Cardiac fibroblast (primary cell): ENCODE measurements around the gene ADAMTS17.

Experiments
- DNase-seq, 2 donors: peaks; one replicate each; pipeline versions ENCODE4 v3.0.0 to v3.0.0-alpha.2; 2010; ENCODE audit warnings: low read depth in 2 of 2
- H3K4me3 ChIP-seq, 2 donors: replicated peaks in 1 of 2; 1 replicate in 1 of 2; 2 replicates in 1 of 2; pipeline ENCODE4 v1.5.1; 2011; ENCODE audit warnings: low read depth in 2 of 2, low read length in 2 of 2, mild to moderate bottlenecking in 2 of 2, moderate library complexity in 1 of 2
- TF ChIP-seq, protein P1 (sequence below): IDR thresholded peaks from one replicate; pipeline ENCODE4 v1.5.1; 2011; ENCODE audit warnings: low read depth, mild to moderate bottlenecking, low read length, inconsistent platforms

Gene ADAMTS17

DNA sequence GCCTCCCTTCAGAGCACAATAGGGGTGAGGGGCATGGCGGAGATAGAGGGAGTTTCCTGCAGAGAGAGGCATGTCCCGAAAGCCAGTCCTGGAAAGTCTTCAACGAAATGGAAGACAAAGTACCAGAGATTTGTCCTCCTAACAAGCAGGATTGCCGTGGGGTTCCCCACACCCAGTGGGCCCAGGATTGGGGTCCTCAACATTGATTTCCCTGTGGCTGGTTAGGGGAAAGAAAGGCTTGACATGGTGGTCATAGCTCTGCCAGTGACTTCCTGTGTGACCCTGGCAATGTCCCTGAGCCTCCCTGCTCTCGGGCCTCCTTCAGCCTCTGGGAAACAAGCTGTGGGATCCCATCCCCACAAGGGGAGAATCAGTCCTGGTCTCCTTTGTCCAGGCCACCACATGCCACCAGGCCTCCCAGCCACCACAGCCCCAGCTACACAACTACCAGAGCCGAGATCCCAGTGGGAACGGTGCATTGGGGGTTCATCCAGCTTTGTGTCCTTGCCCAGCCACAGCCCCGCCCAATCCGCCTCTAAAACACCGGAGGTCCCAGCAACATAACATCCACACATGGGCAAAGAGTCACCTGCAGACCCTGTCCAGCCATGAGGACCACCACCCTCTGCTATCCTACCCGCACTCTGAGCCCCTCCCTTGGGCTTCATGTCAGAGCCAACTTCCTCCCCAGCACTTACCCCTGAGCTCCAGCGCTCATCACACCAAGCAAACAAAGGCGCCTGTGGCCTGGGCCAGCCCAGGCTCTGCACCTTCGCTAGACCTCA lies 63.0 kb downstream of the ADAMTS17 start:
- DNase-seq = no peak
- H3K4me3 ChIP-seq = no peak overlapping the region
- TF ChIP-seq, protein P1, sequence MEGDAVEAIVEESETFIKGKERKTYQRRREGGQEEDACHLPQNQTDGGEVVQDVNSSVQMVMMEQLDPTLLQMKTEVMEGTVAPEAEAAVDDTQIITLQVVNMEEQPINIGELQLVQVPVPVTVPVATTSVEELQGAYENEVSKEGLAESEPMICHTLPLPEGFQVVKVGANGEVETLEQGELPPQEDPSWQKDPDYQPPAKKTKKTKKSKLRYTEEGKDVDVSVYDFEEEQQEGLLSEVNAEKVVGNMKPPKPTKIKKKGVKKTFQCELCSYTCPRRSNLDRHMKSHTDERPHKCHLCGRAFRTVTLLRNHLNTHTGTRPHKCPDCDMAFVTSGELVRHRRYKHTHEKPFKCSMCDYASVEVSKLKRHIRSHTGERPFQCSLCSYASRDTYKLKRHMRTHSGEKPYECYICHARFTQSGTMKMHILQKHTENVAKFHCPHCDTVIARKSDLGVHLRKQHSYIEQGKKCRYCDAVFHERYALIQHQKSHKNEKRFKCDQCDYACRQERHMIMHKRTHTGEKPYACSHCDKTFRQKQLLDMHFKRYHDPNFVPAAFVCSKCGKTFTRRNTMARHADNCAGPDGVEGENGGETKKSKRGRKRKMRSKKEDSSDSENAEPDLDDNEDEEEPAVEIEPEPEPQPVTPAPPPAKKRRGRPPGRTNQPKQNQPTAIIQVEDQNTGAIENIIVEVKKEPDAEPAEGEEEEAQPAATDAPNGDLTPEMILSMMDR = no peak

DNA sequence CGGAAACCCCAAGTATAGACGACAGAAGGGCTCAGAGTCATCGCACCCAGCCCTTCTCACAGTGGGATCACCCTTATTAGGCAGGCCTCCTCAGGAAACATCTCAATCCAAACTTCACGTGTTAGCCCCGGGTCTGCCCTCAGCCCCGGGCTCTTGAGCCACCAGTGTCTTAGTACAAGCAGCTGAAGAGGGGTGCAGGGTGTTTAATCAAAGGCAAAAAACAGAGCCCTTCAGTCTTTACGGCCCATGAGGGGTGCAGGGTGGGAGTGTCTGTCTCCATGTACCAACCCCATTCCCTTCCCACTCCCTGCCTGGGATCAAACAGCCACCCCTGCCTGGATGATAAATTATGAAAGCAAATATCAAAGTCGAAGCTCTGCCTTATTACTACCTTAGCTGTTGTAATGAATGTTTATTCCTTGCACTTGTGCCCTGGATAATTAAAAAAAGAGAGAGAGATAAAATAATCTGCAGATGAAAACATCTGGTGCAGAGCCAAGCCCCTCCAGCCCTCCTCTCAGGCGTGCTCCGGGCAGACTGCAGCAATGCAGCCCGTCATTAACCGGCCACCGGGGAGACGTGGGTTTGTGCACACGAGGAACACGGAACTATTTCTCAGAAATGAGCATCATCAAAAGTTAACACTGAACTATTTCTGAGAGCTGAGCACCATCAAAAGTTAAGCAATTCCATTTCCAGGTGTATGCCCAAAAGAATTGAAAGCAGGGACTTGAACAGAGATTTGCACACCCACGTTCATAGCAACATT lies 64.5 kb downstream of the ADAMTS17 start:
- TF ChIP-seq, protein P1 = no peak
- H3K4me3 ChIP-seq = no peak overlapping the region
- no peak for DNase-seq

DNA sequence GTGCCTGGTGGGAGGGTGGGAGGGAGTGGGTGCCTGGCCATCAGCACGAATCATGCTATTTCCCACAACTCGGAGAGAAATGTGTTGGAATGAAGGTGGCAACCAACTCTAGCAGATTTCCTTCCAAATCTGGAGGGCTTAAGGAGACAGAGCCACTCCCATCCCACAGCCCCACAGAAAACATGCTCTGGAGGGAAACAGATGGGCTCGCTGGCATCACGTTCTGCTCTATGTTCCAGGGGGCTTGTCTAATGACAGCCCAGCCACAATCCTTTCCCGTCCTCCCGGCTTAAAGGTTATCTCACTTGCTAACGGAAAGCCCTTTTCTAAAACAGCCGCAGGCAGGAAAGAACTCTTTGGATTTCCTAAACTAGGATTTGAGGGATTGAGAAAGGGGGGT lies 65.3 kb downstream of the ADAMTS17 start:
- no peak overlapping the region for H3K4me3 ChIP-seq
- DNase-seq = no peak
- TF ChIP-seq, protein P1 = no peak

DNA sequence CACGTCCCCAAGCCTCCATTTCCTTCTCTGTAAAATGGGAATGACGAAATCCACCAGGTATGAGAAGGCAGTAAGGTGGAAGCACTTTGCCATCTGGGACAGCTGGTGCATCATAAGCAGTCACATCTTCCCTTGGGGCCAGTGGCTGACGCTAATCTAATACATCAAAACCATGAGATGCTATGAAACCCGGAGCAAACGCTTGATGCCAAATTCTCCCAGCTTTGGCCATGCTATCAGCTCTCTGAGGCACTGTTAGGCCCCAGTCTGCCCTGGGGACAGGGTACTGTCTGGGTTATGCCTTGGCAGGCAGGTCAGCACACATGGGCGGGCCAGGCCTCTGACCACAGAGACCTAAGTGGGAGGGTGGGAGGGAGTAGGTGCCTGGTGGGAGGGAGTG lies 66.1 kb downstream of the ADAMTS17 start:
- TF ChIP-seq, protein P1 = no peak
- no peak overlapping the region for H3K4me3 ChIP-seq
- DNase-seq = no peak

DNA sequence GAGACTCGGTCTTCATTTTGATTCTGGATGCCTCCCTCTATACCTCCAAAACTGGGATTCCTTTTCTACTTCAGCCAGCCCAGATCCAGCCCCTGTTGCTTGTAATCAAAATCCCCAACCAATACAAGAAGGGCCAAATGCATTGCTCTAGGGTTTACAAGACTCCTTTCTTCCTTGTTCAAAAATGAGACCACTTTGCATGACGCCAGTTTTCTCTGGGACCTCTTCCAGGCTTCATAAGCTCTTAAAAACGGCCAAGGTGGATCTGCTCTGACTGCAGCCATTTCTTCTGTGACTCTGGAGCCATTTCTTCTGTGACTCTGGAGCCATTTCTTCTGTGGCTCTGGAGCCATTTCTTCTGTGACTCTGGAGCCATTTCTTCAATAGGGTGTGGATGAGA lies 71.9 kb downstream of the ADAMTS17 start:
- no peak overlapping the region for H3K4me3 ChIP-seq
- TF ChIP-seq, protein P1 = no peak
- DNase-seq = no peak

DNA sequence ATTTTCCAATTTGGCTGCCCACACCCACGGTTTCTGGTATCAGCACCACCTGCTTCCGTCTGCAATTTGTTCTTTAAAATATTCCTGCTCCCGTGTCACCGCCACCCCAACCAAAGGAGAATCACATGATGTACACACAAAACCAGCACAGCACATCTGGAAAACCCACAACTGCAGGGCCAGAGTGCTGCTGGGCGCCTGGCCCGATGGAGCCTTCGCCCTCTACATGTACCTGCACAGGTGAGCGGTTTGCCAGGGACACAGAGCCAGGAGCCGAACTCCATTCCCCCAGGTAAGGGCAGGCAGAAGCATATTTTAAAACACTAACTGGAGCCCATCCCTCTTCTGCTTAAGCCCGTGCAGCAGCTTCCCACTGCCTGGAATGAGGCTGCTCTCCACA lies 75.6 kb downstream of the ADAMTS17 start:
- no peak overlapping the region for H3K4me3 ChIP-seq
- no peak for DNase-seq
- TF ChIP-seq, protein P1 = no peak
